WTC11 (cell line): ENCODE results near the gene ARHGAP10.

Experiments used
- ATF2 ChIP-seq: sonication (generic); formaldehyde crosslinking; IDR thresholded peaks from 2 replicates; pipeline ENCODE4 v1.8.1; 2022; ENCODE audit warnings: low read depth, missing genetic modification reagents, borderline replicate concordance
- CTCF ChIP-seq: fragments of 200-600 bp; IDR thresholded peaks from 2 replicates; pipeline ENCODE4 v1.8.0; 2022; ENCODE audit warnings: antibody characterized with exemption
- ELF4 ChIP-seq: sonication (generic); formaldehyde crosslinking; IDR thresholded peaks from 2 replicates; pipeline ENCODE4 v1.8.1; 2022; ENCODE audit warnings: low read depth, mild to moderate bottlenecking, moderate library complexity, missing genetic modification reagents
- FOXJ3 ChIP-seq: sonication (generic); formaldehyde crosslinking; IDR thresholded peaks from 2 replicates; pipeline ENCODE4 v1.9.0; 2021; ENCODE audit warnings: missing genetic modification reagents, mild to moderate bottlenecking, borderline replicate concordance
- NFYB ChIP-seq: sonication (generic); formaldehyde crosslinking; conservative IDR thresholded peaks from 2 replicates; pipeline ENCODE4 v1.8.0; 2022; ENCODE audit warnings: low read depth, missing genetic modification reagents
- TEAD4 ChIP-seq: sonication (generic); formaldehyde crosslinking; IDR thresholded peaks from 2 replicates; pipeline ENCODE4 v1.8.0; 2022; ENCODE audit warnings: mild to moderate bottlenecking, missing genetic modification reagents
- USF2 ChIP-seq: sonication (generic); formaldehyde crosslinking; IDR thresholded peaks from 2 replicates; pipeline ENCODE4 v1.8.1; 2023; ENCODE audit warnings: mild to moderate bottlenecking, missing genetic modification reagents, moderate library complexity
- ZNF121 ChIP-seq: sonication (generic); formaldehyde crosslinking; IDR thresholded peaks from 2 replicates; pipeline ENCODE4 v1.8.0; 2023; ENCODE audit warnings: missing genetic modification reagents
- ZNF532 ChIP-seq: fragments of 250-450 bp; sonication (Bioruptor Pico); IDR thresholded peaks from 2 replicates; pipeline ENCODE4 v1.9.0; 2021; ENCODE audit warnings: mild to moderate bottlenecking, borderline replicate concordance
- ZSCAN18 ChIP-seq: fragments of 250-450 bp; sonication (Bioruptor Pico); IDR thresholded peaks from 2 replicates; pipeline ENCODE4 v2.1.2; 2022; ENCODE audit warnings: mild to moderate bottlenecking, moderate library complexity

- TF ChIP-seq ZNF532 (CRISPR knock-in tag) (no peak), CTCF (no peak), ATF2 (no peak), FOXJ3 (CRISPR knock-in tag) (no peak), TEAD4 (CRISPR knock-in tag) (no peak), ELF4 (CRISPR knock-in tag) (no peak), NFYB (CRISPR knock-in tag) (no peak), ZSCAN18 (CRISPR knock-in tag) (no peak), ZNF121 (CRISPR knock-in tag) (no peak), USF2 (CRISPR knock-in tag) (no peak)
These were observed 329.9 kb downstream of the ARHGAP10 start for GRCh38 chr4:148061795-148062194.
